Stimulated activated CD4-positive, alpha-beta T cell treated with anti-CD3 and anti-CD28 coated beads, Interleukin-4, amount 100 ng/mL, for 4 hours (primary cell): ENCODE data around the gene SEC22B.
"Not testable (repeated sequence)": the region's sequence is repeated elsewhere in the genome, so short reads cannot be mapped to it uniquely, and the experiment has no call there.

Experiments used
- DNase-seq, 2 experiments: peaks; one replicate each; pipeline ENCODE4 v3.0.0-alpha.2; 2020

Gene SEC22B

GRCh38 chr1:120112212-120112611, 64.1 kb downstream of the SEC22B start:
- not testable (repeated sequence) for DNase-seq

GRCh38 chr1:120111771-120112170, 64.5 kb downstream of the SEC22B start:
- DNase-seq: not testable (repeated sequence)

DNA sequence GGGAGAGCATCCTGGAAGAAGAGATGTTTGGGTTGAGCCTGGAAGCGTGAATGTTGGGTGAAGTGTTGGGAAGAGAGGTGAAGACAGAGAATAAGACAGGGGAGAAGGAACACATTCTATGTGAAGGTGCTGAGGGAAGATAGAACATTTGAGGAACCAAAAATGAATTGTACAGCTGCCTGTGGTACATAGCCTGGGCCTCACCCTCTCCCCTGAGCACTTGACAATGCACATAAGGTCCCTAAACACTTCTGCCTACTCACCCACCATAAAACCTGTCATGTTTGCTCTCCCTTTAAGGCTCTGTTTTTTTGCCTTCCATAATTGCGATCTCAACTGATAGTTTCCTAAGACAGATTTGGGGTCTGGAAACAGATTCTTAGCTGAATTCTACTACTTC, 65.3 kb downstream of the SEC22B start:
- not testable (repeated sequence) for DNase-seq

DNA sequence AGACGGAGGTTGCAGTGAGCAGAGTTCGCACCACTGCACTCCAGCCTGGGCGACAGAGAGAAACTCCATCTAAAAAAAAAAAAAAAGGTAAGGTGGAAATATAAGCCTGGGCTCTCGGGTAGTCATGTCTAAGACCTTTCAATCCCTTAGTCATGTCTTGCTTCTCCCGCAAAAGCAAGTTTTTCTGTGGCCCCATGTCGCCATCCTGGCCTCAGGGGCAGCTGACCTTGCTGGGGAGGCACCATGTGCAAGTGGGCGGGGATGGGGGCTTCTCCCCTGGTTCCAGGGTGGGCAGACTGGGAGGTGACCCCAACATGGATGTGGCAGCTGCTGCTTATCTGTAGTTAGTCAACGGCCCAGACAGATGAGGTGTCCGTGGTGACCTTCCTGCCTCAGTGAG, 66.7 kb downstream of the SEC22B start:
- not testable (repeated sequence) for DNase-seq

GRCh38 chr1:120109180-120109579, 67.1 kb downstream of the SEC22B start:
- not testable (repeated sequence) for DNase-seq

DNA sequence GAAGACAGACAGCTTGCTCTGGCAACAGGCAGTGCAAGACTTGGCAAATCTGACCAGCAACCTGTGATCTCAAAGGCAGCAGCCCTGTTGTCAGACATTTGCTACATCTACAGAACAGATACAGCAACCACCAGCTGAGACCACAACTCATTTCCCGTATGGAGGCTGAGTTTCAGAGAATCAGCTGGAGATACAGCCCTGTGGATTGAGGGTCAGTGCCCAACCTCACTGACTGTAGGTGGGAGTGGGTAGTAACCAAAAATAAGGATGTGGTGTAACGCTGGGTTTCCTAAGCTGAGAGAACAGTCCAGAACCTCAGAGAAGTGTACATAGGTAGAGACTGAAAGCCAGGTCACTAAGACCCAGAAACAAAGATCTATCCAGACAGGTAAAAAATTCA, 71.0 kb downstream of the SEC22B start:
- not testable (repeated sequence) for DNase-seq

GRCh38 chr1:120103768-120104167, 72.6 kb downstream of the SEC22B start:
- DNase-seq: not testable (repeated sequence)

- DNase-seq: not testable (repeated sequence)
Measured at GRCh38 chr1:120101593-120101992, 74.7 kb downstream of the SEC22B start.
